GM19463 (cell line): ENCODE data around the gene SETD6.
A peak's percentile ranks its signal among the peaks of the same experiment; 100 is the strongest.

Experiments used
- ATAC-seq: cut with Tn5 transposase; IDR thresholded peaks from one replicate; pipeline ENCODE4 v1.9.1; 2021; ENCODE audit warnings: mild to moderate bottlenecking, moderate library complexity; ENCODE audit not compliant: unreplicated experiment

SETD6 gene

DNA sequence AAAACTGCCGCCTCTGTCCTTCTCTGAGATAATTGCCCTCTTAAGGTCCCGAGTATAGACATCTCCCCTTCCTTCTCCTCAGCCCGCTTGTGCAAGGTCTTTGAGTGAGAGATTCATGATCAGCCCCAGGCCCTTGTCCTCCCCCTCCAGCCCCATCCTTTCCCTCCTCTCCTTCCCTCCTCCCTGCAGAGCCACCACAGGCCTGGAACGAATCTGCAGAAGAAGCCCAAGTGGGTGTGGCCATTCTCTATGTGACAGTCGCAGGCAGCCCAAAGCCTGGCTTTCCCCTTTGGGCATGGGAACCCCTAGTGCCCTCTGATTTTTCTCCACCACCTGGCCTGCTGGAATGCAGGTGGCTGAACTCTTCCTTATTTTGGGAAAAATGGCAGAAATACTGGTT lies 22.6 kb upstream of the SETD6 start:
- ATAC-seq, result no peak

DNA sequence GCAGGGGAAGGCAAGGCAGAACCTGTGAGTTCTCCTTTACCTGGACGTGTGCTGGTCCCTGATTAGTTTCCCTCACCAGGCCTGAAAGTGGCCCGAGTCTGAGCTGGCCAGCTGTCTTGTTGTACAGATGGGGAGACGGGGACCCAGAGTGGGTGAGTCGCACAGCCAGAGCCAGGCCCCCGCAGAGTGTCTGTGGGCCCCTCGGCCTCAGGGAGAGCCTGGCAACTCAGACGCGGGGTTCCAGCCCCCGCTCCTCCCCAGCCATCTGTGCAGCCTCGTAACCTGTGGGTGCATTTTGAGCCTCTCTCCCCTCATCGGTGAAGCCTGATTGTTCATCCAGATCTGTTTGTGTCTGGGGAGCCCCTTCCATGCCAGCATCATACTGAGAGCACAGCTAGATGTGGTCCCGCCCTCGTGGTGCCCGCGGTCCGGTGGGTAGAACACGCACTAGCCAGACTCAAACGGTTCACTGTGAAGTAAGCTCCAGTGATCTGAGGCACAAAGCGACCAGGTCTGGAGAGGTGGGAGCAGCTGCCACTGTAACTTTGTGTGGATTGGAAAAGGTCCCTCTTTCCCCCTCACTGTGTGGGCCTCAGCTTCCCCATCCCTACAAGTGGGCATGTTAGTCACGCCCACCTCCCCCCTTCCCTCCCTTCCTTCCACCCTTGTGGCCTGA lies 21.4 kb upstream of the SETD6 start:
- ATAC-seq, result no peak

DNA sequence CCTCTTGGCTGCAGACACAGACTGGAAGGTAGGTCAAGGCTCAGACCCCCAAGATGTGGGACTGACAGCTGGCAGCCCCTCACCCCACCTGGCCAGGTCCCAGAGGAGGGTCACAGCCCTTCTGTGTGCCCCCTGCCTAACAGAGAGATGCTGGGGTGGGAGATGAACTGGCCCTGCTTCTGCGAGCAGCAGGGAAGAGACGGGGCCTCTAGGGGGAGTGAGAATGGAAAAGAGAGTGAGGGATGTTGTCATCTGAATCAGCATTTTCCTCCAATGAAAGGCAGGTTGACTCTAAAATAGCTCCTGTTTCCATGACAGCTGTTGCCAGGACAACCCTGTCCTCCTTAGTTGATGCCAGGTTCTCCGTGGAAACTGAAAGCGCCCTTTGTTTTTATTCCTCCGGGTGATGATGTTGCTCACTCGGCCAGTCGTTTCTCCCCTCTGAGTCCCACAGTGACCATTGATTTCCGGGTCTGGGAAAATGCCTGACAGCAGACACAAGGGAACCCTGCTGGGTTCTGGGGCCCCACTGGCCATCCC lies 20.3 kb upstream of the SETD6 start:
- ATAC-seq, result peak; percentile 62

DNA sequence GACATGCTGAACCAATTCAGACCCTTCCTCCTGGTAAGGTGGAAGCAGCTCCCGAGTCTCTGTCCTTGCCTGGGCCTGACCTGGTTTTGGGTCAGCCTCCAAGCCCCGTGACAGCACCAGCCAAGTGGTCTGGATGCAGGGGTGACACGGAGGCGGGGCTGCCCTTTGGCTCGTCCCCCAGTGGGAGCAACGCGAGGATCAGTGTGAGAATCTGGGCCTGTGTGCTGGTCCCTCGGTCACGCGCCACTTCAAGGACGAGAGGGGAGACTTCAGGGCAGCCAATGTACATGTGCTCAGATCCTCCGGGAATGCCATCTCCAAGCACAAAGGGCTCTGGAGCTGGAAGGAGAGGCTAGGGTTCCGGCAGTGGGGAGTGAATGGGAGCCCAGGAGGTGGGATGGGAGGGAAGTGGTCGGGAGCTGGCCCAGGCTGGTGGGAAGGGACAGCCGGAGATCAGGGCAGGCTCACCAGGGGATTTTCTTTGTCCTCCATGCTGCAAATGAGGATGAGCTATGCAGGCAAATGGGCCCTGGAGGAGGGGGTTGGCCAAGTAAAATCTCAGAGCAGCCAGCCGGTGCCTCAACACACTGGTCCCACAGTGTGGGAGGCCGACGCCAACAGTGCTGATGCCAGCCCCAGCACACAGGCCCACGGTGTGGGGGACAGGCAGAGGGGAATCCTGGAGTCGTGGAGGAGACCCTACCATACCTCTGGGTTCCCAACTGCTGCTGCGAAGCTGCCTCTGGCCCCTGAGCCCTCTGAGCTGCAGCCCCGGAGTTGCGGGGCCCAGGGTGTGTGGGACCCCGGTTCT lies 19.6 kb upstream of the SETD6 start:
- ATAC-seq, result no peak

DNA sequence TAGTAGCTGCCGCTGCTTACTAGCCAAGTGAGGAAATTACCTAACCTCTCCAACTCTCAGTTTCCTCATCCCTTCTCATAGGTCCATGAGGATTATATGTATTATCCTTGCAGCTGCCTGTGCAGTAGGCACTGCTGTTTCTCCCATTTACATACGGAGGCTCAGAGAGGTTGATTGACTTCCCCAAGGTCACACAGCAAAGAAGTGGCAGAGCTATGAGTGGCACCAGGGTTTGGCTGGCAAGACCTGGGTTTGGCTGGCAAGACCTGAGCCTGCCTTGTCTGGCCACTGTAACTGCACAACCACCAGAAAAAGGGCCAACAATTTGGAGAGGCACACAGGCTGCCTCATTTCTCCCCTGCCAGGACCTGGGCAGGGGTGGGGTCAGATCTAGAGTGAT lies 17.8 kb upstream of the SETD6 start:
- no peak for ATAC-seq

DNA sequence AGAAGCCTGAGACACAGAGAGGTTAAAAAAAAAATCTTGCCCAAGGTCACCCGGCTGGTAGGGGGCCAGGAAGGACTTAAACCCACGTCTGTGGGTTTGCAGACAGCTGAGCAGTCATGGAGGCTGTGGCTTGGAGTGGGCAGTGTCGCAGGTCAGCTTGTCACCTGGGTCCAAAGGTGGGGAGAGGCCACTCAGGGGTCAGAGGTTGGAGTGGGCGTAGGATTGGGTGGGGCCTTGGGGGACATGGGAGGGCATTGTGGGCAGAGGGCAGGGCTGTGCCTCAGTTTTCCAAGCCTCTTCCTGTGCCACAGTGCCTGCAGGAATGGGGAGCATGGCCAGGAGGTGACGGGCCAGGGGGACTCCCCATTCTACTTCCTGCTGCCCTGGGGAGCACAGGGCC lies 17.4 kb upstream of the SETD6 start:
- ATAC-seq, result no peak

DNA sequence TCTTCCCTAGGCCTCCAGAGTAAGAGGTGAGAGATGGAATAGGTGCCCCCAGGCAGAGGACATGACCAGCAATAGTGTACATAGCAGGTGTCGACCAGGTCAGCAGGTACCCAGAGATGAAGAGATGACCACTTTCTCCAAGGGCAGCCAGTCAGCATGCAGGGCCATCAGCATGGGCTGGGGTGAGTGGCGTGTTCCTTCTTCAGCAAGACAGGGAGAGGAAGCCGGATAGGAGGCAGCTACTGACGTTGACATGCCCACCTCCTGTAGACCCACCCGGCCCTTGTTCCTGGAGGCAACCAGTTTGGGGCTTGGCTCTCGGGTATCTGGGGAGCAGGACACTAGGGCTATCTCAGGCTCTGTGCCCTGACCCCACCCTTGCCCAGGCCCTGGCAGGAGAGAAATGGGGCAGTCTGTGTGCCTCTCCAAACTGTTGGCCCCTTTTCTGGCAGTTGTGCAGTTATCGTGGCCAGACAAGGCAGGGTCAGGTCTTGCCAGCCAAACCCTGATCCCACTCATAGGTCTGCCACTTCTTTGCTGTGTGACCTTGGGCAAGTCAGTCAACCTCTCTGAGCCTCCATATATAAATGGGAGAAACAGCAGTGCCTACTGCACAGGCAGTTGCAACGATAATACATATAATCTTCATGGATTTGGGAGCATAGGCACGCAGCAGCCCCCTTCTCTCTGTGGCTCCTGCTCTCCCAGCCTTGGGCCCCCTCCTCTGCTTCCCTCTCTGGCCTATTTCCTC lies 16.8 kb upstream of the SETD6 start:
- no peak for ATAC-seq

DNA sequence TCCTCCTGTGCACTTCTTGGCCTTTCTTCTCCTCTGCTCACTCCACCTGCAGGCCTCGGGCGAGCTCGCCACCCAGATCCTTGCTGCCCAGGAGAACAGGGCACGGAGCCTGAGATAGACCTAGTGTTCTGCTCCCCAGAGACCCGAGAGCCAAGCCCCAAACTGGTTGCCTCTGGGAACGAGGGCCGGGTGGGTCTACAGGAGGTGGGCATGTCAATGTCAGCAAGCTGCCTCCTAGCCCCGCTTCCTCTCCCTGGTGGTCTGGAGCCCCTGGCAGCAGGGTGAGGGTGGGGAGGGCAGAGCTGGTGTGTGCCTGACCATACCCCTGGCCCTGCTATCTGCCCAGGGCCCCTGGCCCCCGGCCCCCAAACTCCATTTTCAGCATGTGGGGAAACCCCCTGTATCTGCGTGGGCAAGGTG lies 16.2 kb upstream of the SETD6 start:
- ATAC-seq, result no peak

DNA sequence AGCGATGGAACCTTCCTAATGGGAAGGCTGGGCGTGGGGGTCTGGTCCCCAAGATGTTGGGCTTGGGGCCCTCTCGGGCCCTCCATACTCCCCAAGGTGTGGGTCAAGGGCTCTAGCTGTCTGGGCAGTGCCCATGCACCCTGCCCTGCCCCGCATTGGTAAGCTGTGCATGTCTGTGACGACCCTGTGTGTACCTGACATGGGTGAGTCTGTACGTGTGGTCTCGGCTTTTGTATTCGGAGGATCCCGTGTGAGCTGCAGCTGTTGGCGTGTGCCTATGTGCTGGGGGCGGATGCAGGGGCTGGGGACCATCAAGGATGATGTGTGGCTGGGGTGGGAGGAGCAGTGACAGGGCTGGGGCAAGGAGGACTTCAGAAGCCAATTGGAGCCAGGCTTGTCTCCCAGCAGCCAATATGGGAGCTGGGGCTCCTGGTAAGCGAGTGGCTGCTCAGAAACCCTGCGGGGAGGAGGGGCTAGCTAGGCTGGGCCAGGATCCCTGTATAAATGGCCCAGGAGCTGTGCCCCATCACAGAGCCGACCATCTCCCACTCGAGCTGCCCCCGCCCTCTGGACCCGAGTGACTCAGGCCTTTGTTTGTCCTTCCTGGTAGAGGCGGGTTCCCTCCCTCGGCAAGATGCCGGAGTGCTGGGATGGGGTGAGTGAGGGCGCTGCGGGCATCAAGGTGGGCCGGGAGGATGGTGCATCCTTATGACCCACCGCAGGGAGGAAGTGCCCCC lies 15.5 kb upstream of the SETD6 start, which contains the start of gene NDRG4:
Gene NDRG4 (plus strand): TSS at position 529 of the 737 bp plus-strand sequence. CDS start 106 bp downstream, at position 635.
- ATAC-seq, result peak; percentile 69

DNA sequence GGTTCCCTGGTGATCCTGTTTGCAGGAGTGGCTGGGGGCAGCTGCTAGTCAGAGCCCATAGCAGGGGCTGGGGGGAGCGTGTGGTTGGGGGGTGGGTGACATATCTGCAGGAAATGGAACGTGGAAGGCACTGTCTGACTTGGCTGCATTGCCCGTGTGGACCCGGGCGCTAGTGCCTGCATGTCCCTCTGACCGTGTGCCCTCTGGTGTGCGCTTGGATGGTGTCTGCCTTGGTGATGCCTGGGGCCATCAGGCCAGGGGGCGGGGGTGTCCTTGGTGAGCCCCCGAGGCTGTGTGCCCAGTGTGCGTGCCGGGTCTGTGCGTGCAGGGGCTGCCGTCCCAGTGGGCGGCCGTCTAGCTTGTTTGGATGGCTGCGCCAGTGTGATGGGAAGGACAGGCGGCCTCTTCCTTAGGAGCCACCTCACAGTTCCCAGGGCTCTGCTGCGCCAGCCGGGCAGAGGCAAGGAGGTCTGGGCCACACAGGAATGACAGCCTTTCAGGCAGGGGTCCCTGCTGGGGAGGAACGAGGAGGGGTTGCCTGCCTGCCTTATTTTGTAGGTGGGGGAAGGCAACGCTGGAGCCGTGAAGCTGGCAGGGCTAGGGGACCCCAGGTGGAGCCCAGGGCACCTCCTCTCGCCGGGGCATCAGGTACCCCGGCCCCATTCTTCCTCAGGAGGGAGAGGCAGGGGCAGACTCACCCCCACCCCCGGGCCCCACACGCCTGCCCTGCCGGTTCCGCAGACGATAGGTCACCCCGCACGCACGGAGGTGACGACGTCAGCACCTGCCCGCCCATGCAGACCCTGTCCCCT lies 14.7 kb upstream of the SETD6 start:
- no peak for ATAC-seq

DNA sequence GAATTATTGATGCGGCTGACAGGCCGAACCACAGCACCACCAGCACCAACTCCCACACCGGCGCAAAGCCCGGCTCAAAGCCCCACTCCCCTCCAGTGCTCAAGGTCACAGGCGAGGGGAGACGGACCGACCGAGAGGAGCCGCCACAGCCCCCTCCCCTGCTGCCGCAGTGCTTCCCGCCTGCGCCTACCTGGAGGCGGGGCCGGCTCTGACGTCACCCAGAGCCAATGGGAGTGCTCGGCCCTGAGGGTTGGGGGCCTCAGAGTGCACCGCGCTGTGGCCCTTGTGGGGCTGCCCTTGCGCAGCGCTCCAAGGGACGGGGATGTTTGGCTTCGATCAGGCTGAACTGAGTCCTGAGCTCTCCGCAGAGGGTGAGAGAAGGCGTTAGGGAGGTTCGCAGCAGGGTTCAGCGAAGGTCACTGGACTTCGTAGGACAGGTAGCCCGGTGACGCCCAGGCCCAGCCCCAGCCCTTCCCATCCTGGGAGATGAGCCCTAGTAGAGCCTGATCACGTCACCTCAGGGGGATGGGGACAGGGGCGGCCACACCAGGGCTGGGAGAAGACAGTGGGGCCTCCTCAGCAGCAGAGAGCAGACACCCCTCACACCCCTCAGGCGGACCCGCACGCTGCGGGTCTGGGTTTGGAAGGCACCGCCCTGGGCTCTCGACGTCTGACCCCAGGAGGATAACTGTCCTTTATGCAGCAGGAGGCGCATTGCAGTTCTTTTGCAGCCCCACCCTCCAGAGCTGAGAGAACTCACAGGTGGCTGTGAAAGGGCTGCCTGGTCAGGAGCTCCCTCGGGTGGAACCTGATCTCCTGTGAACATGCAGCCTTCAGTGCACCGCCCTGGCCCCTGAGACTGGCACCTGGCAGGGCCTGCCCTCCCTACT lies 13.8 kb upstream of the SETD6 start:
- ATAC-seq, result peak; percentile 26

DNA sequence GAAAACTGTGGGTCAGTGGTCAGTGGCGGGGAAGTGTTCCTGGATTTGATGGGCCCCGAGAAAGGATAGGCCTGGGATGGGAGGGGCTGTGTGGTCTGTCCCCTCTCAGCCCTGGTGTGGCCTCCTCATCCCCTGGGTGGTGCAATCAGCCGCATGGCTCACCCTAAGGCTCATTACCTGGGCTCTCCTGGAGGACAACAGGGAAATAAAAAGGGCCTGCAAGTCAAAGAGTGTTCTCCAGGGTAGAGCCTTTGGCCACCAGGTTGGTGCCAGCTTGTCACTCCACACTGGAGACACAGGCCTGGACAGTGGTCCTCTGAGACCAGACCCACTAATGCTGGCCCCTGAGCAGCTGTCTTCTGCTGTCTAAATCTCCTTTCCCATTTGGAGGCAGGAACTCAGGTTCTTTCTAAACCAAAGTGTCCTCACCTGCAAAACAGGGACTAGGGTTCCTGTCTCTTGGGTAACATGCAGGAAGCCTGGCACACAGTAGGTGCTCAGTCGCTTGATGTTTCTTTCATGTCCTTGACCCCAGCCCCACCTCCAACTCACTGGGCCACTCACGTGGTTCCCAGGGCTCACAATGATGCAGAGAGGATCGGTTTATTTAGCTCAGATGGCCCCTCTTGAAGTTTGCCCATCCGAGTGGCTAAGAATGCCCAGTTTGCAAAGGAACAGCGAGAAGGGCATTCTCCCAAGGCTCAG lies 12.9 kb upstream of the SETD6 start:
- no peak for ATAC-seq

DNA sequence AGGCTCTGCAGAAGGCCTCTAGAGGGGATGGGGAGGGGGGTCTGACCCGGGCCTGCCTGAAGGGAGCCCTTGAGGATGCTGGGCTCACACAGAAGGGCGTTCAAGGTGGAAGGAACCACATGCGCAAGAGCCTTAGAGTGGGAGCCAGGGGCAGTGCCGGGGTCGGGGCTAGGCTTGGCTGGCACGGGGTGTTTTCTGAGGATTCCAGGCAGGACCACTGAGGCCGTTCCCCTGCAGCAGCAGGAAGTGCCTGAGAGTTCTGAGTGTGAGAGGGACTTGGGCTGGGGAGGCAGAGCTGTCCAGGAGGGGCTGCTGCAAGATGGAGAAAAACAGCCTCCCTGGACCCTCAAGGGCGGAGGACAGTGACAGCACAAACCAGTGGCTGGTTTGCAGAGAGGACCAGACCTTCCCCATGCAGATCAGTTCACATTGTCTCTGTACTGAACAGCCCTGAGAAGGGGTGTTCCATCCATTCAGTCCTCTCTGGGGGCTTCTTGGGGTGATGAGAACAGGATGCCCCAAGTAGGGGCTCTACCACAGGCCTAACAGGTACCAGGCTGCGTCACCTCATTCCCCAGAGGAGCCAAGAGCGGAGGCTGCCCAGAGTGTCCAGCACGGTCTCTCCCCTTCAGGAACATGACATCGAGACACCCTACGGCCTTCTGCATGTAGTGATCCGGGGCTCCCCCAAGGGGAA lies 12.0 kb upstream of the SETD6 start:
- ATAC-seq, result no peak

DNA sequence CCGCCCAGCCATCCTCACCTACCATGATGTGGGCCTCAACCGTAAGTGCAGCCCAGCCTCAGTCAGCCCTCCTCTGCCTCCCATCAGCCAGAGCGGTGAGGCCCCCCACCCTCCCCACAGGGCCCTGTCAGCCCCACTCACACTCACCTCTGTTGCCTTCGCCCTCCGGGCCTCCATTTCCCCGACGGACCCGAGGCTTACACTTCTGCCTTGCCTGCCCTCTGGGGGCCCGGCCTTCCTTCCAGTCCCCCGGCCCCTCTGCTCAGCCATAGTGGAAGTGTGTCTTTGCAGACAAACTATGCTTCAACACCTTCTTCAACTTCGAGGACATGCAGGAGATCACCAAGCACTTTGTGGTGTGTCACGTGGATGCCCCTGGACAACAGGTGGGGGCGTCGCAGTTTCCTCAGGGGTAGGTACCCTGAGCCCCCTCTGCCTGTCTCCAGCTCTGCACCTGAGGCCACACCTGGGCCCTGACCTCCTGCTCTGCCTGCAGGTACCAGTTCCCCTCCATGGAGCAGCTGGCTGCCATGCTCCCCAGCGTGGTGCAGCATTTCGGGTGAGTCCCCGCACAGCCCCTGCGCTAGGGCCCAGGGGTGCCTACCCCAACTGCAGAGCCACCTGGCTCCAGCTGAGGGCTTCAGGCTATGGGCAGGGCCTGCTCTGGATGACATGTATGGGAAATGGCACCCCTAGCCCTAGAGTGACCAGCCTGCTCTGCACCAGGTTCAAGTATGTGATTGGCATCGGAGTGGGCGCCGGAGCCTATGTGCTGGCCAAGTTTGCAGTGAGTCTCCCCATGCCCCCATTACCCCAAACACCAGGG lies 11.2 kb upstream of the SETD6 start:
- ATAC-seq, result no peak

DNA sequence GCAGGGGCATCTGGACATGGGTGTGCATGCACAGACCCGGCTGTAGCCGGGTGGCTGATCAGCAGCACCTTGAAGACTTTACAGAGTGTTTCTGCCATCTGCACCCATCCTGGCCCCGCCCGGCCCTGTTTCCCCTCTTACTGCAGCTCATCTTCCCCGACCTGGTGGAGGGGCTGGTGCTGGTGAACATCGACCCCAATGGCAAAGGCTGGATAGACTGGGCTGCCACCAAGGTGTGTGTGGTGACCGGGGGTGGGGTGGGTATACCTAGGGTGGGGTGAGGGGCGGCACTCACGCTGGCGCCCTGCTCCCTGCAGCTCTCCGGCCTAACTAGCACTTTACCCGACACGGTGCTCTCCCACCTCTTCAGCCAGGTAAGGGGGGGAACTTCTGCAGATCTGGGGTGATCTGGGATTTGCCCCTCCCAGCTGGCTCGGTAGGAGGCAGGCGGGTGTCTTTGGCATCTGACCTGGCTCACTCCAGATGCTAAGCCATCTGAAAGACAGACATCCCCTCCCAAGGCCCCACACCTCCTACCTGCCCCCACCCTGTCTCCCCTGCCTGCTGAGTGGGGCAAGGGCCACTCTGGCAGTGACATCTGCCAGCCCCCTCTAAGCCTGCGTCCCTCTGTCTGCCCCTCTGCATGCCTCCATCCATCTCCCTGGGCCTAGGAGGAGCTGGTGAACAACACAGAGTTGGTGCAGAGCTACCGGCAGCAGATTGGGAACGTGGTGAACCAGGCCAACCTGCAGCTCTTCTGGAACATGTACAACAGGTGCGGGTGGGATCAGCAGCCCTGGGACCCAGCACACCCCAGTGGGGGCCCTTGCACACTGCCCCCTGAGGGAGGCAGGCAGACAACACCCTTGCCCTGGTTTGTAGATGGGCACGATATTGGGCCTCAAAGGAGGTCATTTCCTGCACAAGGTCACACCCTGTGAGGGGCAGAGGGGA lies 8.8 kb upstream of the SETD6 start:
- no peak for ATAC-seq
